BLaER1 treated with 17β-estradiol and CSF1 and Interleukin-3, amounts not matched to agents 10 nM and 100 nM (cell line): ENCODE results near the gene VAMP1.

ENCODE experiments used
- H3K27ac ChIP-seq, 11 experiments: shearing (Covaris generic); formaldehyde crosslinking; 2 replicates each; pipeline ENCODE4 v1.8.1; 2022
- H3K27me3 ChIP-seq, 11 experiments: shearing (Covaris generic); formaldehyde crosslinking; 2 replicates each; pipeline ENCODE4 v1.8.1; 2022
- H3K36me3 ChIP-seq, 11 experiments: shearing (Covaris generic); formaldehyde crosslinking; 2 replicates each; pipeline ENCODE4 v1.8.1; 2022
- H3K4me1 ChIP-seq, 10 experiments: shearing (Covaris generic); formaldehyde crosslinking; 2 replicates each; pipeline ENCODE4 v1.8.1; 2022
- H3K4me2 ChIP-seq, 11 experiments: shearing (Covaris generic); formaldehyde crosslinking; 2 replicates each; pipeline ENCODE4 v1.8.1; 2022
- H3K4me3 ChIP-seq, 10 experiments: shearing (Covaris generic); formaldehyde crosslinking; 2 replicates each; pipeline ENCODE4 v1.8.1; 2022
- H3K9ac ChIP-seq, 11 experiments: shearing (Covaris generic); formaldehyde crosslinking; 2 replicates each; pipeline ENCODE4 v1.8.1; 2022
- H3K9me3 ChIP-seq, 11 experiments: shearing (Covaris generic); formaldehyde crosslinking; replicated peaks in 1 of 11; 2 replicates each; pipeline ENCODE4 v1.8.1; 2022
- H4K20me1 ChIP-seq, 11 experiments: shearing (Covaris generic); formaldehyde crosslinking; 2 replicates each; pipeline ENCODE4 v1.8.1; 2022
- Cebpa-rat ChIP-seq, 11 experiments: shearing (Covaris generic); IDR thresholded peaks; 2 replicates each; pipeline ENCODE4 v1.8.1; 2022

The VAMP1 gene

DNA sequence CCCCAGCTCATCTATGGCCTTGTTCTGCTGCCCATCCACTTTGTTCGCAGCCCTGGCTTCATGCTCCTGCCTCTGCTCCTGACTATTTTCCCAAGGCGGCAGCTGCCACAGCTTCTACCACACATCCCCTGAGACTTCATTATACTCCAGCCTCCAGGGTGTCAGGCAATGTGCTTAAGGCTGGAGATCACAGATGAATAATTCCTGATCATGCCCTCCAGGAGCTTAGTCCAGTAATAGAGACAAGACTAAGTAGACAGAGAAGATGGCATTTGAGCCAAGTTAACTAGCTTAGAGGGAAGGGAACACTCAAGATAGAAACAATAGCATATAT lies 11.5 kb downstream of the VAMP1 start:
- Histone ChIP-seq H3K27me3 (no peaks in the 10 kb centered on the region), H4K20me1 (no peaks in the 10 kb centered on the region), H3K4me2 (peak overlapping the region; percentile 72 to 99 (median 93)), H3K9me3 (no peaks in the 10 kb centered on the region), H3K27ac (peak overlapping the region in 8 of 11 experiments; percentile 33 to 91 (median 83); a peak in 13 of 22 replicates), H3K9ac (peak overlapping the region in 4 of 11 experiments; percentile 16 to 43 (median 28); a peak in 5 of 22 replicates), H3K36me3 (peaks cover 54 to 88% (median 70%) of the 10 kb centered on the region in 11 experiments), H3K4me1 (peaks cover 64 to 78% (median 71%) of the 10 kb centered on the region in 10 experiments), H3K4me3 (no peak overlapping the region)
- TF ChIP-seq Cebpa-rat (IDR thresholded peaks at IDR 0.05) = no peak

DNA sequence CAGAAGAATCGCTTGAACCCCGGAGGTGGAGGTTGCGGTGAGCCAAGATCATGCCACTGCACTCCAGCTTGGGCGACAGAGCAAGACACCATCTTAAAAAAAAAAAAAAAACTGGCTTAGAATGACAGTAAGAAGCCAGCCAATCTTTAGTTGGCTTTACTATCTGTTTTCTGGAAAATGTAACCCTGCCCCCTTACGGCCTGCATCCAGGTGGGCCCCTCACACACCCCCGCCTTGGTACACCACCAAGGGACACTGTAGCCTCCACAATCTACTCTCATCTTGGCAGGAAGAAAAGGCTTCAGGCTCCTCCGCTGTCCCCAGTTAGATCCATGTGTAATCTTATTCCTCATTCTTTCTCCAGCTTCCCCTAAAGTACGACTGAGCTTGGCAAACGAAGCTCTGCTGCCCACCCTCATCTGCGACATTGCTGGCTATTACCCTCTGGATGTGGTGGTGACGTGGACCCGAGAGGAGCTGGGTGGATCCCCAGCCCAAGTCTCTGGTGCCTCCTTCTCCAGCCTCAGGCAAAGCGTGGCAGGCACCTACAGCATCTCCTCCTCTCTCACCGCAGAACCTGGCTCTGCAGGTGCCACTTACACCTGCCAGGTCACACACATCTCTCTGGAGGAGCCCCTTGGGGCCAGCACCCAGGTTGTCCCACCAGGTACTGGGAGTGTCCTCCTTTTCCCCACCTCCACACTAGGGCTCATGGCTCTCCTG lies 12.0 kb downstream of the VAMP1 start:
- Histone ChIP-seq H3K27me3 (no peaks in the 10 kb centered on the region), H3K4me2 (peak overlapping the region; percentile 72 to 99 (median 93)), H3K4me1 (peaks cover 64 to 77% (median 70%) of the 10 kb centered on the region in 10 experiments), H3K4me3 (no peak overlapping the region), H3K36me3 (peaks cover 50 to 88% (median 69%) of the 10 kb centered on the region in 11 experiments), H3K9me3 (no peaks in the 10 kb centered on the region), H3K27ac (peak overlapping the region in 8 of 11 experiments; percentile 33 to 91 (median 83); a peak in 12 of 22 replicates), H4K20me1 (no peaks in the 10 kb centered on the region), H3K9ac (peak overlapping the region in 4 of 11 experiments; percentile 16 to 43 (median 28); a peak in 5 of 22 replicates)
- no peak for TF ChIP-seq Cebpa-rat (IDR thresholded peaks at IDR 0.05)

DNA sequence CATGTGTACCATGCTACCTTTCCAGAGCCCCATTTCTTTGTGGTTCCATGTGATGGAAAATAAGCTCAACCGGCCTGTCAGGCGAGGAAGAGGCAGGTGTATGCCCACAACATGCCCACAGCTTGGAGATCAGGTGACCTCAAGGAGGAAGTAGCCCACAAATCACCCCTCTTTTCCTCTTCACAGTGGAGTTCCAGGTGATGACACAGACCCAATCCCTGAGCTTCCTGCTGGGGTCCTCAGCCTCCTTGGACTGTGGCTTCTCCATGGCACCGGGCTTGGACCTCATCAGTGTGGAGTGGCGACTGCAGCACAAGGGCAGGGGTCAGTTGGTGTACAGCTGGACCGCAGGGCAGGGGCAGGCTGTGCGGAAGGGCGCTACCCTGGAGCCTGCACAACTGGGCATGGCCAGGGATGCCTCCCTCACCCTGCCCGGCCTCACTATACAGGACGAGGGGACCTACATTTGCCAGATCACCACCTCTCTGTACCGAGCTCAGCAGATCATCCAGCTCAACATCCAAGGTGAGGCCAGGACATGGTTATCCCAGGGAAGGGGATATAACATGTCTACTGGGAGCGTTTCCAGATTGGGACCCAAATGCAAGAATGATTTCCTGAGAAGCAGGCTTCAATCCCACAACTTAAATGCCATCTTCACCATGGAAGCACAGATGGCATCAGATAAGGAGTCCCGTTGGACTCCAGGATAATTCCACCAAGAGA lies 13.1 kb downstream of the VAMP1 start:
- H3K27ac ChIP-seq = peak overlapping the region in 2 of 11 experiments; percentile 5 to 43; a peak in 2 of 22 replicates
- H4K20me1 ChIP-seq = no peaks in the 10 kb centered on the region
- no peaks in the 10 kb centered on the region for H3K9me3 ChIP-seq
- no peak overlapping the region; a peak in 1 of 20 replicates for H3K4me3 ChIP-seq
- no peaks in the 10 kb centered on the region for H3K27me3 ChIP-seq
- no peak overlapping the region for H3K9ac ChIP-seq
- TF ChIP-seq Cebpa-rat (IDR thresholded peaks at IDR 0.05) = no peak
- H3K36me3 ChIP-seq = peaks cover 42 to 80% (median 60%) of the 10 kb centered on the region in 11 experiments
- H3K4me2 ChIP-seq = peak overlapping the region in 6 of 11 experiments; percentile 19 to 99 (median 34); a peak in 12 of 22 replicates
- H3K4me1 ChIP-seq = peaks cover 64 to 77% (median 70%) of the 10 kb centered on the region in 10 experiments

DNA sequence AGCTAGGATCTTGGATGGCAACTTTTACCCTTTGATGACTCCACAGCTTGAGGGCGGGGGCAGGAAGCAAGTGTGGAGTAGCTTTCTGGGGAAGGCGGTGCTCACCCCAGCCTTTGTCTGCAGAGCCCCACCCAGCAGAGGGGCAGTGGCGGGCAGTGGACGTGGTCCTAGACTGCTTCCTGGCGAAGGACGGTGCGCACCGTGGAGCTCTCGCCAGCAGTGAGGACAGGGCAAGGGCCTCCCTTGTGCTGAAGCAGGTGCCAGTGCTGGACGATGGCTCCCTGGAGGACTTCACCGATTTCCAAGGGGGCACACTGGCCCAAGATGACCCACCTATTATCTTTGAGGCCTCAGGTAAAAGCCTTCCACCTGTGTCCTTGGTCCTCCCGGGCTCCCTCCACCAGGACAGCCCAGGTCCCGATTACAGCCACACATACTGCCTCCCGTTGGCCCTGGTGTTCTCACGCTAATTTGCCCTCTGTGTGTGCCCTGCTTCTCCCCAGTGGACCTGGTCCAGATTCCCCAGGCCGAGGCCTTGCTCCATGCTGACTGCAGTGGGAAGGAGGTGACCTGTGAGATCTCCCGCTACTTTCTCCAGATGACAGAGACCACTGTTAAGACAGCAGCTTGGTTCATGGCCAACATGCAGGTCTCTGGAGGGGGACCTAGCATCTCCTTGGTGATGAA lies 17.4 kb downstream of the VAMP1 start:
- peaks cover 24 to 50% (median 34%) of the 10 kb centered on the region in 11 experiments for H3K36me3 ChIP-seq
- H3K9me3 ChIP-seq = no peaks in the 10 kb centered on the region
- H4K20me1 ChIP-seq = no peaks in the 10 kb centered on the region
- H3K27ac ChIP-seq = peak overlapping the region; percentile 78 to 97 (median 94)
- no peak for TF ChIP-seq Cebpa-rat (IDR thresholded peaks at IDR 0.05)
- H3K4me2 ChIP-seq = peak overlapping the region; percentile 90 to 100 (median 96)
- peak overlapping the region; percentile 79 to 94 (median 90) for H3K9ac ChIP-seq
- peaks cover 44 to 65% (median 56%) of the 10 kb centered on the region in 10 experiments for H3K4me1 ChIP-seq
- no peaks in the 10 kb centered on the region for H3K27me3 ChIP-seq
- peak overlapping the region; percentile 57 to 81 (median 72) for H3K4me3 ChIP-seq

DNA sequence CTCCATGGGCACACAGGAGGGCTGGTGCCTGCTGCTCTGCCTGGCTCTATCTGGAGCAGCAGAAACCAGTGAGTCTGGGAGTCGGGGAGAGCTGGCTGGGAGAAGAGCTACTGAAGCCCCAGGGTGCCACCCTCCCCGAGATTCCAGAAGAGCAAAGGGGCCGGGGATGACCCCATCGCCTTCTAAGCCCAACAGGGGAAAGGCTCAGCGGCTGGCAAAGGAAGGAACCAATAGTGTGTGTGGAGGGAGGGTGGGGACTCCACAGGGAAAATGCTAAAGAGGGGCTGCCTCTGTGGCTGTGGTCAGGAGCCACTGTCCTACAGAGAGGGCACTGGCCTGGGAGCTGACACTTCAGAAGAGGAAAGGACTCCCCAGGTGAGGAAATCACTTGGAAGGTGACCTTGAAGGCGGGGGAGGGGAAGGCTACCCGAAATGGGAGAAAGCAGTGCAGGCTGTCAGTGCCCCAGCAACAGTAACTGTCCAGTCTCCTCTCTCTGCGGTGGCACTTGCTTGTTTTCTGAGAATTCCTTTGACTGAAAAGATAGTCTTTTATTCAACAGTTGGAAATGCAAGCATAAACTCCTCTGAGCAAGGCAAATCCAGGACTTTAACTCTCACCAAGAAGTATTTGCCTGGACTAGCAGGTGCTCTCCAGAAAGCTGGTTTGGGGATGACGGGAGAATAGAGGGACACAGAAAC lies 18.1 kb downstream of the VAMP1 start:
- Histone ChIP-seq H3K27ac (peak overlapping the region; percentile 78 to 97 (median 94)), H4K20me1 (no peaks in the 10 kb centered on the region), H3K4me3 (peak overlapping the region; percentile 57 to 81 (median 72)), H3K4me1 (peaks cover 49 to 65% (median 57%) of the 10 kb centered on the region in 10 experiments), H3K4me2 (peak overlapping the region; percentile 90 to 100 (median 96)), H3K27me3 (no peaks in the 10 kb centered on the region), H3K9ac (peak overlapping the region; percentile 79 to 94 (median 90)), H3K9me3 (no peaks in the 10 kb centered on the region), H3K36me3 (peaks cover 17 to 43% (median 27%) of the 10 kb centered on the region in 11 experiments)
- no peak for TF ChIP-seq Cebpa-rat (IDR thresholded peaks at IDR 0.05)

DNA sequence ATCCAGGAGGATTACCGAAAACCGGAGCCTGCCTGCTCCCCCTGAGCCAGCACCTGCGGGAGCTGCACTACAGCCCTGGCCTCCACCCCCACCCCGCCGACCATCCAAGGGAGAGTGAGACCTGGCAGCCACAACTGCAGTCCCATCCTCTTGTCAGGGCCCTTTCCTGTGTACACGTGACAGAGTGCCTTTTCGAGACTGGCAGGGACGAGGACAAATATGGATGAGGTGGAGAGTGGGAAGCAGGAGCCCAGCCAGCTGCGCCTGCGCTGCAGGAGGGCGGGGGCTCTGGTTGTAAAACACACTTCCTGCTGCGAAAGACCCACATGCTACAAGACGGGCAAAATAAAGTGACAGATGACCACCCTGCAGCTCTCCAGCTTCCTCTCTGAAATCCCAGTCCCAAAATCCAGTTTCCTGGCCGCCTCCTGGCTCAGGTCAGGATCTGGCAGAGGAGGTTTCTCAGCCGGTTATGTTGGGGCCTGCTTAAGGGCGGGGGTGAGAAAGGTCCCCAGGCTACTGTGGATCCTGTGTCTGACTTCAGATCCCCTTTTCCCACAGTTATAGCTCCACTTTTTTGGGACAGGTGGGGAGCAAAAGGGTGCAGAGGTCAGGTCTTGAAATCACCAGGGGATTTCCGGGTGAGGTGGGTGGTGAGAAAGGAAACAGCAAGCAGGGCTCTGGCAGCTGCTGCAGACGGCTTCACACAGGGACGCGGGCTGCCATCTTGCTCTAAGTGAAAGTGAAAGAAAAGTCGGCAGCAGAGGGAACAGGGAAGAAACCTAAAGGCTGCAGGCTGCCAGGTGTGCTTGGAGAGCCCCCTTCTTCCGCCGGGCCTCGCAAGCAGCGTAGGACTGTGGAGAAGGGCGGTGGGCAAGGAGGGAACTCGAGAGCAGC lies 18.9 kb downstream of the VAMP1 start, which contains the start of gene TAPBPL:
Gene TAPBPL (plus strand): TSS at position 695 of the 897 bp plus-strand sequence. CDS start 207 bp downstream, outside the sequence.
- Histone ChIP-seq H3K27ac (peak within 1 kb of the TSS; percentile 78 to 97 (median 94)), H3K4me1 (peaks cover 53 to 67% (median 59%) of the 10 kb centered on the region in 10 experiments), H3K4me2 (peak within 1 kb of the TSS; percentile 90 to 100 (median 96)), H3K9ac (peak within 1 kb of the TSS; percentile 79 to 94 (median 90)), H3K27me3 (no peaks in the 10 kb centered on the region), H3K9me3 (no peaks in the 10 kb centered on the region), H4K20me1 (no peaks in the 10 kb centered on the region), H3K36me3 (peaks cover 11 to 35% (median 19%) of the 10 kb centered on the region in 11 experiments; a peak in 19 of 22 replicates), H3K4me3 (peak within 1 kb of the TSS; percentile 57 to 81 (median 72))
- no peak for TF ChIP-seq Cebpa-rat (IDR thresholded peaks at IDR 0.05)

DNA sequence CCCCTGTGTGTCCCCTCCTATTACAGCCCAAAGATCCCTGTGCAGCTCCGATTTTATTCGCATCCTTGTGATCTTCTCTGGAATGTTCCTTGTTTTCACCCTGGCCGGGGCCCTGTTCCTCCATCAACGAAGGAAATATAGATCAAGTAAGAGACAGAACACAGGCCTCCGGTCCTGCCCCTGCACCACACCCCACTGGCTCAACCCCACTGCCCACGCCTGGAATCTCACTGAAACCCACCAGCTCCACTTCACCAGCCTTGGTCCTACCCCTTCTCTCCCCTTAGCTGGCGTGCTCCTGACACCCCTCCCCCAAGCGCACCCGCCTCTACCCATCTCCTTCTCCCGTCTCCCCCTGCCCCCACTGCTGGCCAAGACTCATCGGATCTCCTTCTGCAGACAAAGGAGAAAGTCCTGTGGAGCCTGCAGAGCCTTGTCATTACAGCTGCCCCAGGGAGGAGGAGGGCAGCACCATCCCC lies 19.6 kb downstream of the VAMP1 start:
- TF ChIP-seq Cebpa-rat (IDR thresholded peaks at IDR 0.05) = no peak
- Histone ChIP-seq H4K20me1 (no peaks in the 10 kb centered on the region), H3K9me3 (no peaks in the 10 kb centered on the region), H3K4me1 (peaks cover 60 to 74% (median 66%) of the 10 kb centered on the region in 10 experiments), H3K4me3 (peak overlapping the region; percentile 57 to 81 (median 72)), H3K36me3 (peaks cover 11 to 29% (median 19%) of the 10 kb centered on the region in 11 experiments; a peak in 19 of 22 replicates), H3K27me3 (no peaks in the 10 kb centered on the region), H3K27ac (peak overlapping the region; percentile 78 to 97 (median 94)), H3K4me2 (peak overlapping the region; percentile 90 to 100 (median 96)), H3K9ac (peak overlapping the region; percentile 79 to 94 (median 90))
